ENCODE data around the gene RBM33. TPM values are rescaled to one million over a fixed set of nuclear protein-coding genes. Genes with fewer than 3 reads are reported as not detected.

Gene RBM33
- total and polyA plus RNA-seq, 2 of the 13 experiments (the other 11 are each of a cell fraction or from before 2014, with no cell fraction given): 12.4 to 28.9 TPM

DNA sequence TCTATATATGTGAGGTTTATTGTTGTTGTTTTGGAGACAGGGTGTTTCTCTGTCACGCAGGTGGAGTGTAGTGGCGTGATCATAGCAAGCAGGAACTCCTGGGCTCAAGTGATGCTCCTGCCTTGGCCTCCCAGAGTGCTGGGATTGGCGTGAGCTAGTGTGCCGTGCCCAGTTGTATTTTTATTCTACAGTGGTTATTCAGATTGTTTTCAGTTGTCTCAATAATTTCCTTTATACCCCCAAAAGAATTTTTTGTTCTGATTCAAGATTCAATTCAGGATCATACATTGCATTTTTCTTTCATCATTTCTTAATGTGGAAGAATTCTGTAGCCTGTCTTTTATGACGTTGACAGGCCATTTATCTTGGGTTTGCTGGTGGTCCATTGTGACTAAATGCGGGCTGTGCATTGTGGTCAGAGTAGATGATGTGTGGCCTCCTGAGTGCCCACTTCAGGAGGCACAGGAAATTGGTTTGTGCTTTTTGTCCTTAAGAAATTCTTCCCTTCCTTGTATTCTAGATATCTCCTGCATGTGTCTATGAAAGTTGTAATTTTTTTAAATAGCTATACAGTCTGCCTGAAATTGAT lies 22.9 kb downstream of the RBM33 start:
- BruUV-seq (replicated peaks): no TSS peak
- ATAC-seq (no peak), FAIRE-seq (no peak), DNase-seq (ENCODE audit: low spot score) (no peak)
- H3K36me3 ChIP-seq (replicated peaks in 1 of 2; ENCODE audit: control insufficient read depth in 1 of 2, insufficient read depth in 2 of 2, low read length in 2 of 2): peaks cover 12 to 27% of the 10 kb centered on the region in 2 experiments
- peaks cover 40% of the 10 kb centered on the region for H3K4me1 ChIP-seq (ENCODE audit: insufficient read depth, low read length)
- peaks cover 69% of the 10 kb centered on the region for H4K20me1 ChIP-seq (ENCODE audit: insufficient read depth, low read length)
- 96% methylated on average over 6 of the region's 6 CpGs for WGBS (ENCODE audit: low lambda C conversion rate)
- in situ Hi-C loops (cut with HindIII; ENCODE audit: extremely low pct_ligation_motif_present, low pct_unique_long_range_greater_than_20kb) (no loop called here), intact Hi-C loops (cut with micrococcal nuclease; ENCODE audit: unreplicated experiment) (no loop called here)
- TF ChIP-seq TBP (CRISPR knock-in tag; IDR thresholded peaks at IDR 0.05) (no peak), RBM22 (optimal IDR thresholded peaks at IDR 0.05; ENCODE audit: low read length) (peak; percentile 32)
- H3K9ac ChIP-seq (ENCODE audit: insufficient read depth, low read depth, low read length): no peak overlapping the region
- H3K27me3 ChIP-seq (ENCODE audit: control insufficient read depth in 1 of 2, insufficient read depth in 2 of 2, low read length in 2 of 2): no peaks in the 10 kb centered on the region
- H2AFZ ChIP-seq (ENCODE audit: low read length): no peak overlapping the region
- no peaks in the 10 kb centered on the region for H3K9me3 ChIP-seq (ENCODE audit: low read length)
- peaks cover 97% of the 10 kb centered on the region for H3K79me2 ChIP-seq (ENCODE audit: insufficient read depth, low read length)
- H3K4me2 ChIP-seq (ENCODE audit: low read depth, low read length): no peak overlapping the region
- ChIA-PET POLR2A (interaction anchor here (1.5 kb wide), 1 partner anchor 11 kb away, joined by 3 read pairs; no protein-coding TSS in a partner anchor), CTCF (ENCODE audit: low intra/inter-chr PET ratio, low total read pairs) (no interaction called here)
- H3K27ac ChIP-seq (ENCODE audit: extremely low read length, insufficient read depth, low read length): no peak overlapping the region
- H3K4me3 ChIP-seq (replicated peaks in 1 of 3; ENCODE audit: insufficient read depth in 1 of 3, low read depth in 2 of 3, low read length in 3 of 3): no peak overlapping the region

DNA sequence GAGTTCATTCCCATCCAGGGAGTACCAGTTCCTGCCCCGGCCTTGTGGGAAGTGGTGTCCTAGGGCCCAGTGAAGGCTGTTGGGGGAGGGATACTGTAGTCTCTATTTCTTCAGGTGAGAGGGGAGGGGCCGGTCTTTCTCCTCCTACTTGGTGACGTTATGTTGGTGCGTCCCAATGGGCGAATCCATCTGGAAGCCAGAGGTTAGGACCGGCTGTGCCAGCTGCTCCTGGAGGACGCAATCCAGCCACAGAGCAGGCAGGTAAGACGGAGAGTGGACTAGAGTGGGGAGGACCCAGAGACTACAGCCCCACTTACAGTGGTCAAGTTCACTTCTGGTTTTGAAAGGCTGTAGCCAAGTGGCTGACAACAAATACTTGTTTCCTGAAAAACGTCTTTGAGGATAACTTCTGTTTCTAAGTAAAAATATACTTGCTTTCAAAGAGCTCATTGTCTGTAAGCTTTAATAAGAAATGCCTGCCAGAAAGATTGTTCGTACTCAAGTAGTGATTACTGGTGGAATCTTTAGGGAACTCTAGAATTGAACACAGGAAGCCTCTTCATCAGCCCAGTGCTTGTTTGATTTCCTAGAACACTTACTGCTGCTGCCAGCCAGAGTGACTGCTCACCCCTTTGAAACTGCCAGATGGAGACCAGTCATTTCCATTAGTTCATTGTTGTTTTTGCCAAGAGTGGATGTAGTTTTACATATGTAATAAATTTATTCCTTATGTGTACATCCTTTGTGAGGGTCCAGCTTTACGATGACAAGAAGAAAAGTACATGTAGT lies 25.4 kb downstream of the RBM33 start:
- peak overlapping the region; percentile 1 for H3K27ac ChIP-seq (ENCODE audit: extremely low read length, insufficient read depth, low read length)
- ATAC-seq (no peak; the same call in 2 of the 3 replicates), DNase-seq (ENCODE audit: low spot score) (no peak), FAIRE-seq (no peak)
- peaks cover 14 to 37% of the 10 kb centered on the region in 2 experiments for H3K36me3 ChIP-seq (replicated peaks in 1 of 2; ENCODE audit: control insufficient read depth in 1 of 2, insufficient read depth in 2 of 2, low read length in 2 of 2)
- peaks cover 25% of the 10 kb centered on the region for H3K4me1 ChIP-seq (ENCODE audit: insufficient read depth, low read length)
- no TSS peak for BruUV-seq (replicated peaks)
- POLR2A ChIA-PET: no interaction called here
- H3K9me3 ChIP-seq (ENCODE audit: low read length): no peaks in the 10 kb centered on the region
- intact Hi-C loops (cut with micrococcal nuclease; ENCODE audit: unreplicated experiment) (no loop called here), in situ Hi-C loops (cut with HindIII; ENCODE audit: extremely low pct_ligation_motif_present, low pct_unique_long_range_greater_than_20kb) (no loop called here)
- H2AFZ ChIP-seq (ENCODE audit: low read length): no peak overlapping the region
- no peak overlapping the region for H3K4me3 ChIP-seq (replicated peaks in 1 of 3; ENCODE audit: insufficient read depth in 1 of 3, low read depth in 2 of 3, low read length in 3 of 3)
- no peak overlapping the region for H3K9ac ChIP-seq (ENCODE audit: insufficient read depth, low read depth, low read length)
- no peak overlapping the region for H3K4me2 ChIP-seq (ENCODE audit: low read depth, low read length)
- H3K27me3 ChIP-seq (ENCODE audit: control insufficient read depth in 1 of 2, insufficient read depth in 2 of 2, low read length in 2 of 2): no peaks in the 10 kb centered on the region
- H4K20me1 ChIP-seq (ENCODE audit: insufficient read depth, low read length): peaks cover 47% of the 10 kb centered on the region
- 95% methylated on average over 11 of the region's 11 CpGs for WGBS (ENCODE audit: low lambda C conversion rate)
- peaks cover 92% of the 10 kb centered on the region for H3K79me2 ChIP-seq (ENCODE audit: insufficient read depth, low read length)
- CTCF ChIA-PET (ENCODE audit: low intra/inter-chr PET ratio, low total read pairs): no interaction called here
- TF ChIP-seq ZMYM3 (CRISPR knock-in tag; IDR thresholded peaks at IDR 0.05) (no peak), ZSCAN21 (CRISPR knock-in tag; IDR thresholded peaks at IDR 0.05; ENCODE audit: borderline replicate concordance) (no peak), KIAA2018 (CRISPR knock-in tag; IDR thresholded peaks at IDR 0.05; ENCODE audit: borderline replicate concordance) (no peak), IRF9 (CRISPR knock-in tag; IDR thresholded peaks at IDR 0.05; ENCODE audit: borderline replicate concordance) (no peak), HMG20A (CRISPR knock-in tag; IDR thresholded peaks at IDR 0.05; ENCODE audit: borderline replicate concordance) (no peak)
